Neural crest cell (in vitro differentiated cells): ENCODE measurements around the gene SOX12. TPM values are rescaled to one million over a fixed set of nuclear protein-coding genes. Genes with fewer than 3 reads are reported as not detected.
"Not testable (repeated sequence)": the region's sequence is repeated elsewhere in the genome, so short reads cannot be mapped to it uniquely, and the experiment has no call there.

ENCODE experiments used
- DNase-seq: peaks from one replicate; pipeline ENCODE4 v3.0.0; 2021; ENCODE audit warnings: low read depth, mixed read lengths, low spot score
- H3K27ac Mint-ChIP-seq: one replicate; pipeline ENCODE4 v1.8.0; 2021; ENCODE audit warnings: mild to moderate bottlenecking, mixed read lengths; ENCODE audit not compliant: unreplicated experiment
- H3K27me3 Mint-ChIP-seq: 2 replicates; pipeline ENCODE4 v1.8.0; 2021; ENCODE audit warnings: low read depth, mild to moderate bottlenecking, mixed read lengths
- H3K36me3 Mint-ChIP-seq: 2 replicates; pipeline ENCODE4 v1.8.0; 2021; ENCODE audit warnings: low read depth, mild to moderate bottlenecking, mixed read lengths
- H3K4me1 Mint-ChIP-seq: 2 replicates; pipeline ENCODE4 v1.8.0; 2021; ENCODE audit warnings: mixed read lengths
- H3K4me3 Mint-ChIP-seq: one replicate; pipeline ENCODE4 v1.8.0; 2021; ENCODE audit warnings: mild to moderate bottlenecking, mixed read lengths
- H3K9me3 Mint-ChIP-seq: 2 replicates; pipeline ENCODE4 v1.8.0; 2021; ENCODE audit warnings: mixed read lengths
- CTCF ChIP-seq: fragments of 200-600 bp; sonication (generic); conservative IDR thresholded peaks from 2 replicates; pipeline ENCODE4 v1.5.0; 2021; ENCODE audit warnings: antibody characterized with exemption, mild to moderate bottlenecking
- total RNA-seq: library from RNA; stranded (reverse); gene quantifications from 2 replicates; pipeline ENCODE4 v1.2.1, GENCODE V29; 2021

The SOX12 gene
- total RNA-seq, 1 donor from 2014 or later: 88.7 TPM

- Mint-ChIP-seq H3K36me3 (no peaks in the 10 kb centered on the region), H3K27ac (no peak overlapping the region), H3K9me3 (no peaks in the 10 kb centered on the region), H3K4me1 (no peaks in the 10 kb centered on the region), H3K27me3 (no peaks in the 10 kb centered on the region), H3K4me3 (no peak overlapping the region)
- TF ChIP-seq CTCF: peak; percentile 98
- DNase-seq: peak; percentile 83
Observed at GRCh38 chr20:354298-354977, 29.1 kb downstream of the SOX12 start.

- not testable (repeated sequence) for H3K27ac Mint-ChIP-seq, H3K27me3 Mint-ChIP-seq, DNase-seq, H3K4me1 Mint-ChIP-seq, H3K4me3 Mint-ChIP-seq, H3K36me3 Mint-ChIP-seq, H3K9me3 Mint-ChIP-seq
Observed at GRCh38 chr20:356154-356553, 30.8 kb downstream of the SOX12 start.

GRCh38 chr20:356745-357144 lies 31.4 kb downstream of the SOX12 start:
- H3K4me1 Mint-ChIP-seq: peaks cover 7% of the 10 kb centered on the region
- no peaks in the 10 kb centered on the region for H3K36me3 Mint-ChIP-seq
- H3K9me3 Mint-ChIP-seq: no peaks in the 10 kb centered on the region

GRCh38 chr20:358891-359555 lies 33.7 kb downstream of the SOX12 start:
- peaks cover 7% of the 10 kb centered on the region for H3K4me1 Mint-ChIP-seq
- TF ChIP-seq CTCF: no peak
- H3K36me3 Mint-ChIP-seq: no peaks in the 10 kb centered on the region
- H3K4me3 Mint-ChIP-seq: no peak overlapping the region
- peaks cover 2% of the 10 kb centered on the region for H3K27me3 Mint-ChIP-seq
- H3K27ac Mint-ChIP-seq: no peak overlapping the region
- DNase-seq: no peak
- no peaks in the 10 kb centered on the region for H3K9me3 Mint-ChIP-seq

More at GRCh38 chr20:356745-357144, 31.4 kb downstream of the SOX12 start:
- peaks cover 2% of the 10 kb centered on the region for H3K27me3 Mint-ChIP-seq
- no peak for DNase-seq
- peak overlapping the region; percentile 75 for H3K27ac Mint-ChIP-seq
- no peak for TF ChIP-seq CTCF
- H3K4me3 Mint-ChIP-seq: no peak overlapping the region

- Mint-ChIP-seq H3K4me3 (no peak overlapping the region), H3K9me3 (no peaks in the 10 kb centered on the region), H3K36me3 (no peaks in the 10 kb centered on the region), H3K27me3 (peaks cover 2% of the 10 kb centered on the region), H3K27ac (no peak overlapping the region), H3K4me1 (peaks cover 7% of the 10 kb centered on the region)
- no peak for DNase-seq
- no peak for TF ChIP-seq CTCF
Observed at GRCh38 chr20:361561-361960, 36.2 kb downstream of the SOX12 start.
